NCI-H748 (cell line): ENCODE results near the gene ACVR1.
A peak's percentile ranks its signal among the peaks of the same experiment; 100 is the strongest.
"Not testable (repeated sequence)": the region's sequence is repeated elsewhere in the genome, so short reads cannot be mapped to it uniquely, and the experiment has no call there.

ENCODE experiments used
- DNase-seq: peaks from one replicate; lab custom pipeline; 2025; ENCODE audit not compliant: unreplicated experiment; lab: John Stamatoyannopoulos, UW

ACVR1 gene

GRCh38 chr2:157894694-157895435 lies 18.7 kb upstream of the ACVR1 start:
- DNase-seq, result no peak

GRCh38 chr2:157893611-157894010 lies 17.5 kb upstream of the ACVR1 start:
- peak; percentile 43 for DNase-seq

DNA sequence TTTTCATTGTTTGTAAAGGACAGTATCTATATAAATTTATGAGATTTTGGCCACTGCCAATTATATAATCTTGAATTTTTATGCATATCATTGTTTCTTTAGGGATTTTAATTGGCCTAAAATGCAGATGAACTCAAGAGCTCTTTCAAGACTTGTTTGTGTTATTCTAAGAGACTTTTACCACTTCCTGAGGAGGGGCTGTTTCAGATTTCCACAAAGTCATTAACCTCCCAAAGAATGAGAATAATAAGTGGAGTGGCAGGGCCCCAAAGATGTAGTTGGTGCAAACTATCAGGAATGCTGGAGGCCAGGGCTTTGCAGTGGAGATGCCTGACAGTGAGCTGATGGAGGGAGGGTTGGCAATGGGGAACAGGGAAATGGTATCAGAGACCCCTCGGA lies 15.5 kb upstream of the ACVR1 start:
- DNase-seq, result peak; percentile 28

DNA sequence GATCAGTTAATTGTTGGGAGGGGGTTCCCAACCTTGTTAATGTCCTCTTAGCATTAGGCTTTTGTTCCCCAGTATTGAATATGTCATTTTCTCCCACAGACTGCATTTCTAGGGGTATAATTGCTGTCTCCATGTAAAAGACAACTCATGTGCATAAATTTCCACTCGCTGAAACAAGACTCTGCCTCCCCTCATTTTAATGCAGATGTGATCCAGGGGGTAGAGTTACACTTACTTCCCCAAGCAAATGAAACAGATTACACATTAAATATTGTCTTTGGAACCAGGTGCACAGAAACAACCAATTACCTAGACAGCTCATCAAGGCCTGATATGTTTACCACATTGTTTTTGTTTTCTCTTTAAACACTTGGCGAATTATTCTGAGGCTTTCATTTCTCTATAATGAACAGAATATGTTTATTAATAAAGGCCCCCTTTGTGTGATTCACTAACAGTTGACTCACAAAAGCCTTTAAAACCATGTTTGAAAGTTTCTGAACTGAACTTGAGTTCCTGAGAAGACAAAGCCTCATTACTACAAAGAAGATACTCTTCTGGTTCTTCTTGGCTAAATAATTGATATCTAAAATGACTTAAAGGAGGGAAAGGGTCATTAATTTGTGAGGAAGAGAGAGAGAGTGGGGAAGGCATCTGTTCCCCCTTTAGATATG lies 15.0 kb upstream of the ACVR1 start:
- DNase-seq, result peak; percentile 89

DNA sequence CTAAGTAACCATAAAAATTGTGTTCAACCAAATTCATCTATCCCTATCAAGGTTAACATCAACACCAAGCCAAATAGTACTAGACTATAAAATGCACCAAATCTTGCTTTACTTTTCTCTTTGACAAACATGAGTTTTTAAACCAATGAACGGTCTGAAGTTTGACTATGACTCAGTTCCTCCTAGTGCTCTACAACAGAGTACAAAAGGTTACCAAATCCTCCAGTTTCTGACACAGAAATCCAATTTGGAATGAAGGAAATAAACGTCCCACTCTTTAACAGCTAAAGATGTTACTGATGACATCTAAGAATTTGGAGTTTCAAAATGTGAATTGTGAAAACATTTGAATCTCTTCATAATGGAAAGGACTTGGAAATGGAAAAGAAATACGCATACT lies 11.8 kb upstream of the ACVR1 start:
- no peak for DNase-seq

DNA sequence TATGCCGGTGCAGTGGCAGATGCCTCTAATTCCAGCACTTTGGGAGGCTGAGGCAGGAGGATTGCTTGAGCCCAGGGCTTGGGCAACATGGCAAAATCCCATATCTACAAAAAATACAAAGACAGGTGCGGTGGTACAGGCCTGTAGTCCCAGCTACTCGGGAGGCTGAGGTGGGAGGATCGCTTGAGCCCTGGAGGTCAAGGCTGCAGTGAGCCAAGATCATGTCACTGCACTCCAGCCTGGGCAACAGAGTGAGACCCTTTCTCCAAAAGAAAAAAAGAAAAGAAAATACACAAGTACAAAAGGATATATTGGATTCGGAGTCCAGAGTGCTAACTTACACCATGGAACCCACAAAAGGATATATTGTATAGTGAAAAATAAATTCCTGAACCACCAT lies 8.4 kb upstream of the ACVR1 start:
- not testable (repeated sequence) for DNase-seq

DNA sequence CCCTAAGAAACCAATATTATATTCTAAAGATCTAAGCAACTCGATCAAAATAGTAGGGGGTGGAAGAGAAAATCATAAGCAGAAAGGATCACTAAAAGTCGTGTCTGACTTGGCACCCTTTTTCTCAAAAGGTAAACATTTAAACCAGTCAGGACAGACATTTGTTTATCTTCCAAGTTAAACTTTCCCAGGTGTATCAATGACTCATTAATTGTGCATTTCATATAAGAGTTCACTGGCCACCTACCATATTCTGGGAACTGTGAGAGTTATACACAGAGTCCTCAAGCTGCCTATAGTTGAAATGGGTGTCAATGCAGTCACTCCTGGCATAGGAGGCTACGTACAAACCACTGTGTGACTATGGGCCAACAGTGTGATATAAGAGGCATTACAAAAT lies 4.8 kb upstream of the ACVR1 start:
- no peak for DNase-seq

DNA sequence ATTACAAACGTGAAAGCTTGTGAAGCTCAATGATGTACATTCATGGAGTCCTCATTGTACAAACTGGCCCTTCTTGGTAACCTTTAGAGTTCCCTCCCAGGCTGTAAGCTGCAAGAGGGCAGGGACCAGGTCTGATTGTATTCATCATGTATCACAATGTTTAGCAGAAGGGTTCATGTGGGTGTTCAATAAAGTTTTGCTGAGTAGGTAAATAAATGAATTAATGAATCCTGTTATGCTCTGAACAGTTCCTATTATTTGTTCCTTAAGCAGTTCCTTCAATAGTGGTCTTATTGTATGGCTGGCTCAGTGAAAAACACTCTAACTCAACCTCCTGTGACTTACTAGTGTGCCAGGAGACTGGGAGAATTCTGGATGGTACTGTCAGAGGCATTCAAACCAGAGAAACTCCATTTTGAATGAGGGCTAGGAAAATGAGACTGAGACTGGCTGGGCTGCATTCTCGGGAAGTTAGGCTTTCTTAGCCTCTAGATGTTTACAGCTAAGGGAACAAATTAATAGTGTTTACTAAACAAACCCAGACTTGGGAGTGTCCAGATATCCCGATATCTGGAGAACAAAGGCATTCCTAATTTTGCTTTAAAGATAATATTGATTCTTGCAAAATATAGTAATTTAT lies 1.8 kb upstream of the ACVR1 start:
- no peak for DNase-seq

GRCh38 chr2:157876786-157877138 lies 632 bp upstream of the ACVR1 start:
- DNase-seq, result no peak

DNA sequence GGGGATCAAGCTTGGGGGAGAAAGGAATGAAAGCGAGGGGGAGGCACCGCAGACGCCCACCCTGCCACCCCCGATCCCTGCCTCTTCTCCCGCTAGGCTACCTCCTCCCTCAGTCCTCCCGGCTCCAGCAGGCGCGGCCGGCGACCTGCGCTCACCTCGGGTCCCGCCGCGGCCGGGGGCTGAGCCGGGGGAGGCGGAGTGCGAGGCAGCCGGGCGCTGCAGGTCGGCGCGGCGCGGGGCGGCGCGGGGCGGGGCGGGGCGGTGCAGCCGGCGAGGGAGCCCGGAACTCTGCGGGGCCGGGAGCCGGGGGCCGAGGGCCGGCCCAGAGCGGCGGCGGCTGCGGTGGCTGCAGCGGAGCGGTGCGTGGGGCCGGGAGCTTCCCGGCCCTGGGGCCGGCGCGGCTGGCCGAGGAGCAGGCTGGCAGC lies 477 bp downstream of the ACVR1 start:
- DNase-seq, result peak; percentile 68

DNA sequence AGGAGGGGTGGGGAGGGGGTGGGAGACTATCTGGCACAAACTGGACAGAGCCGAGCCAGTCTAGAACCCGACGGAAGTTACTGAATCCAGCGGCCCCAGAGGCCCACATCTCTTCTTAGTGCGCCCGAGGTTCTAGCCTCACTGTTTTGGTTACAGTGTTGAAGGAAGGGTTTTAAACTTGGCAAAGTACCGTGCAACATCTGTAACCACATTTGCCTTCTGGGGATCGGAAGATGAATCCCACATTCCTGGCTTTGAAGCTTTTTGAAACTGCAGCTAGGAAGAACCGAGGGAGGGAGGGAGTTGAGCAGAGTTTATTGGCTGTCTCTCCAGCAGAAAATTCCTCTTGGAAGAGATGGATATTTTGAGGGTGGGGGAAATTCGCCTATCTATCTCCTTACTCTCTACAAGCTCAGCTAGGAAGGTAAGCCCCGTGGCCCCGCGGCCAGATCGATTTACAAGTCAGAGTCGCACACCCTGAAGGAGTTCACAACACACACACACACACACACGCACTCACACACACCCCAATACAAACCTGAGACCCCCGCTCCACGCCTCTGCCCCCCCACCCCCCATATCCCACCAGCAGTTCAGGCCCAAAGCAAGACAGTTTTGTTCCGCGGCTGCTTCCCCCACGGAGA lies 1.0 kb downstream of the ACVR1 start:
- DNase-seq, result peak; percentile 37

DNA sequence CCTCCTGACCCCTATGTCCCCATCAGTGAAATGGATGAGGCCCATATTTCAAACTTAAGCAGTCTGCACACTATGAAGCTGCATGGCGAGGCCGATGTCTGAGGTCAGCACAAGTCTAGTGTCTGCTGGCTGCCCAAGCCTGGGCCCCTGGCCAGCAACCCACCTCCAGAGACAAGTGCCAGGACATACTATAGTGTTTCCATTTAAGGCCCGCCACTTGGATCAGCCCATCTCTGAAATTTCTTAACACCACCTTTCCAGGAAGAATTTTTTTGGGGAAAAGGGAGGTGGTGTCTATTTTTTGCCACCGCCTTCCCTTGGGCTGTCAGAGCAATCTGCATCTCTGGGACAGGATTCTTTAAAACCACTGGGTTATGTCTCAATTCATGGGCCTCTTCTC lies 1.8 kb downstream of the ACVR1 start:
- no peak for DNase-seq

GRCh38 chr2:157872791-157873190 lies 3.3 kb downstream of the ACVR1 start:
- no peak for DNase-seq

DNA sequence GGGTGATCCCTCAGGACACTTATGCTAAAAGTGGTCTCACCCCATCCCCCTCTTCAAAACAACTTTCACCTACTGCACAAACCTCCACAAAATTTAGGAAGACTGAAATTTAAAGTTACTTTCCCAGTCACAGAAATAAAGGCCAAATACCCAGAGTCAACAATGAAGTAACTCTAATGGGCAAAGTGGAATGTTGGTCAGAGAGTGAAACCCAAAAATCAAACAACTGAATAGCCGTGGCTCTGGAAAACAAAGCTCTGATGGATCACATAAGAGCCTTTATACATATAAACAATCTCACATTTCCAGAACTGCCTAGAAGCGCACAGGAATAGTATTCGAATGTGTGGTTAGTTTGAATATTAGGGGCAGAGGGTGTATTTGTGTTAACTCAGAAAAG lies 4.7 kb downstream of the ACVR1 start:
- DNase-seq, result no peak

- peak; percentile 88 for DNase-seq
Observed at GRCh38 chr2:157868993-157869392, 7.1 kb downstream of the ACVR1 start.

- DNase-seq, result no peak
Observed at GRCh38 chr2:157867703-157868102, 8.4 kb downstream of the ACVR1 start.

GRCh38 chr2:157866666-157867642 lies 9.2 kb downstream of the ACVR1 start:
- no peak for DNase-seq

GRCh38 chr2:157866202-157866601 lies 9.9 kb downstream of the ACVR1 start:
- no peak for DNase-seq

DNA sequence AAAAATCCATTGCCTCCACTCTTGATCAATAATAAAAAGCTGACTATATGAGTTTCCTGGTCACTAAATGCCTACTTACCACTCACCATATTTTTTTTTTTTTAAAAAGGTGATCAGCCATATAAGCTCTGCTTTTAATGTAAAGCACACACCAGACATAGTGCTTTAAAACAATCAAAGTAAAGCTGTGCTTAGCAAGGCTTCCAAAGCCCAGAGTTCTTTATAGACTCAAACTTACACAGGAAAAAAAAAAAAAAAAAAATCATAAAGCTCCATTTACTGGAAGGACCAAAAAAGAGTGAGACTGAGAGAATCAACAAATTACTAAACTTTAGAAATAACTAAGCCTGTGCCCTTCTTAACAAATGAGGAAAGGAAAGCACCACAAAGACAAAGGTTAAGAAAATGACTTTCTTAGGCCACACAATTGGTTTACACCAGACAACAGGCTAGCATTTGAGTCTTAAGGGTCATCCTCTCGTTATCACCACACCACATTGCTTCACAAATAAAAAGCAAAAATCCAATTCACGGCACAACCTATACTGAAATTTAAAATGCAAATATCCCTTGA lies 11.2 kb downstream of the ACVR1 start:
- no peak for DNase-seq

- DNase-seq, result no peak
Observed at GRCh38 chr2:157858846-157859245, 17.3 kb downstream of the ACVR1 start.
